GM12875 (cell line): ENCODE measurements around the gene PKN2.

Experiments used
- H3K4me3 ChIP-seq: one replicate; pipeline ENCODE4 v1.5.1; 2011; ENCODE audit warnings: low read depth, low read length, control low read depth
- CTCF ChIP-seq: IDR thresholded peaks from 2 replicates; pipeline ENCODE4 v1.5.1; 2011; ENCODE audit warnings: low read depth, mild to moderate bottlenecking, control low read depth, inconsistent platforms, low read length, moderate library complexity, borderline replicate concordance; ENCODE audit not compliant: insufficient read depth

The PKN2 gene

GRCh38 chr1:88787023-88787903 is 103.2 kb downstream of the PKN2 start:
- no peak for TF ChIP-seq CTCF
- no peak overlapping the region for H3K4me3 ChIP-seq

- no peak for TF ChIP-seq CTCF
- no peak overlapping the region for H3K4me3 ChIP-seq
Measured at GRCh38 chr1:88791192-88791591, 107.1 kb downstream of the PKN2 start.

GRCh38 chr1:88799491-88799890 is 115.4 kb downstream of the PKN2 start:
- H3K4me3 ChIP-seq = no peak overlapping the region
- no peak for TF ChIP-seq CTCF

GRCh38 chr1:88800382-88801051 is 116.4 kb downstream of the PKN2 start:
- no peak overlapping the region for H3K4me3 ChIP-seq
- TF ChIP-seq CTCF = peak; percentile 29; the same call in 1 of the 2 replicates

- TF ChIP-seq CTCF = no peak
- H3K4me3 ChIP-seq = no peak overlapping the region
Measured at GRCh38 chr1:88801575-88802208, 117.6 kb downstream of the PKN2 start.

GRCh38 chr1:88802404-88802803 is 118.3 kb downstream of the PKN2 start:
- no peak for TF ChIP-seq CTCF
- no peak overlapping the region for H3K4me3 ChIP-seq

GRCh38 chr1:88802950-88803349 is 118.9 kb downstream of the PKN2 start:
- TF ChIP-seq CTCF = no peak

More at GRCh38 chr1:88802950-88803349, 118.9 kb downstream of the PKN2 start:
- no peak overlapping the region for H3K4me3 ChIP-seq
